ENCODE data around the gene RASD2.

- TF ChIP-seq CTCF (IDR thresholded peaks at IDR 0.05), result no peak
- TF ChIP-seq POLR2AphosphoS5 (IDR thresholded peaks at IDR 0.05), result no peak
These were observed 18.1 kb downstream of the RASD2 start for GRCh38 chr22:35558719-35559118.

Measured in transverse colon (tissue), 4 donors.